GM12878 (cell line): Measurements from ENCODE around the gene COL4A3. TPM values are rescaled to one million over a fixed set of nuclear protein-coding genes. Genes with fewer than 3 reads are reported as not detected.

Experiments used
- ATAC-seq: fragments of 200-7000 bp; cut with Tn5 transposase; 3 replicates; pipeline ENCODE4 v1.9.1; 2020; ENCODE audit warnings: mild to moderate bottlenecking, moderate library complexity
- BruUV-seq: library from RNA; stranded (reverse); fragments of 400-500 nt; replicated peaks from 2 replicates; lab custom pipeline; 2021; lab: Mats Ljungman, UMichigan
- CTCF ChIA-PET: fragments of 300-600 bp; sonication (Branson Sonifier 250); formaldehyde crosslinking; extraction: SDS; loops from one replicate; lab custom pipeline; 2021; ENCODE audit warnings: inconsistent platforms; lab: Yijun Ruan, JAX
- POLR2A ChIA-PET: fragments of 350-600 bp; formaldehyde crosslinking; extraction: SDS; loops from one replicate; lab custom pipeline; 2021; ENCODE audit warnings: inconsistent platforms; lab: Charles Lee
- RAD21 ChIA-PET: fragments of 300-600 bp; sonication (Branson Sonifier 250); formaldehyde crosslinking; loops from one replicate; lab custom pipeline; 2023; ENCODE audit warnings: antibody characterized with exemption; ENCODE audit not compliant: unreplicated experiment; lab: Charles Lee
- SMC1A ChIA-PET: fragments of 300-600 bp; sonication (Branson Sonifier 250); formaldehyde crosslinking; loops from one replicate; lab custom pipeline; 2023; ENCODE audit not compliant: unreplicated experiment, uncharacterized antibody; lab: Charles Lee
- DNase-seq: peaks from one replicate; pipeline ENCODE4 v3.0.0-alpha.2; 2011; ENCODE audit warnings: low read depth, low spot score
- FAIRE-seq: peaks from 3 replicates; lab custom pipeline; 2011; peaks lifted over from hg19 to GRCh38; lab: Jason Lieb, UNC
- H2AFZ ChIP-seq: 2 replicates; pipeline ENCODE4 v1.6.0; 2011; ENCODE audit warnings: low read depth, low read length, control low read depth; ENCODE audit not compliant: control insufficient read depth
- H3K27ac ChIP-seq: 2 replicates; pipeline ENCODE4 v1.5.1; 2011; ENCODE audit warnings: control low read depth; ENCODE audit not compliant: control insufficient read depth, insufficient read depth
- H3K27me3 ChIP-seq, 2 experiments: replicated peaks in 1 of 2; 2 replicates each; pipeline versions ENCODE4 v1.6.0 to v1.6.1; 2011; ENCODE audit warnings: low read length in 1 of 2; ENCODE audit not compliant: control insufficient read depth in 2 of 2, insufficient read depth in 2 of 2
- H3K36me3 ChIP-seq, 2 experiments: 2 replicates each; pipeline ENCODE4 v1.5.1; 2011; ENCODE audit warnings: low read length in 1 of 2; ENCODE audit not compliant: control insufficient read depth in 2 of 2, insufficient read depth in 2 of 2
- H3K4me1 ChIP-seq: 2 replicates; pipeline ENCODE4 v1.6.1; 2011; ENCODE audit warnings: mild to moderate bottlenecking, low read length, moderate library complexity, mixed read lengths; ENCODE audit not compliant: control insufficient read depth, insufficient read depth
- H3K4me2 ChIP-seq: 2 replicates; pipeline ENCODE4 v1.6.0; 2011; ENCODE audit warnings: control low read depth; ENCODE audit not compliant: control insufficient read depth, insufficient read depth
- H3K4me3 ChIP-seq: fragments of 200-600 bp; sonication (generic); 2 replicates; pipeline ENCODE4 v1.5.1; 2016
- H3K79me2 ChIP-seq: 2 replicates; pipeline ENCODE4 v1.6.0; 2011; ENCODE audit warnings: low read length; ENCODE audit not compliant: control insufficient read depth, insufficient read depth
- H3K9ac ChIP-seq: 2 replicates; pipeline ENCODE4 v1.8.0; 2011; ENCODE audit warnings: low read length, control low read depth, mixed read lengths; ENCODE audit not compliant: control insufficient read depth, insufficient read depth
- H3K9me3 ChIP-seq: replicated peaks from 3 replicates; pipeline ENCODE4 v1.5.1; 2011; ENCODE audit warnings: mild to moderate bottlenecking, low read length; ENCODE audit not compliant: control insufficient read depth, insufficient read depth
- H4K20me1 ChIP-seq: 2 replicates; pipeline ENCODE4 v1.6.0; 2011; ENCODE audit not compliant: control insufficient read depth, insufficient read depth
- FOXM1 ChIP-seq: IDR thresholded peaks from 2 replicates; pipeline ENCODE4 v1.6.1; 2012; ENCODE audit warnings: low read depth, mild to moderate bottlenecking, inconsistent platforms, low read length, moderate library complexity
- GATAD2B ChIP-seq: fragments of 450-650 bp; conservative IDR thresholded peaks from 2 replicates; pipeline ENCODE4 v1.6.1; 2017; ENCODE audit warnings: low read depth, mild to moderate bottlenecking, moderate library complexity
- NR2F1 ChIP-seq: fragments of 450-650 bp; conservative IDR thresholded peaks from 2 replicates; pipeline ENCODE4 v1.6.1; 2017; ENCODE audit warnings: mild to moderate bottlenecking
- PAX8 ChIP-seq: fragments of 450-650 bp; IDR thresholded peaks from 2 replicates; pipeline ENCODE4 v1.6.1; 2017; ENCODE audit warnings: mild to moderate bottlenecking, moderate library complexity
- PBX3 ChIP-seq: IDR thresholded peaks from 2 replicates; pipeline ENCODE4 v1.6.1; 2011; ENCODE audit warnings: mild to moderate bottlenecking, low read depth, low read length, moderate library complexity; ENCODE audit not compliant: insufficient replicate concordance
- PRDM15 ChIP-seq: fragments of 450-650 bp; formaldehyde crosslinking; IDR thresholded peaks from 2 replicates; pipeline ENCODE4 v1.4.0; 2020; ENCODE audit warnings: mild to moderate bottlenecking, moderate library complexity
- SREBF2 ChIP-seq: IDR thresholded peaks from 2 replicates; pipeline ENCODE4 v1.6.1; 2012; ENCODE audit warnings: mild to moderate bottlenecking, low read length
- ZBTB4 ChIP-seq: fragments of 450-650 bp; formaldehyde crosslinking; IDR thresholded peaks from 2 replicates; pipeline ENCODE4 v1.4.0; 2022; ENCODE audit warnings: mild to moderate bottlenecking, moderate library complexity
- WGBS: methylation state at CpG from one replicate; pipeline ENCODE4 v1.1.6; 2016; ENCODE audit warnings: low lambda C conversion rate; ENCODE audit not compliant: insufficient replicate concordance, insufficient coverage; ENCODE audit errors: missing lambda C conversion rate; 5-methylcytosine and 5-hydroxymethylcytosine counted together
- in situ Hi-C: fragments of 300-500 bp; cut with MboI; formaldehyde crosslinking; loops from 9 replicates; pipeline ENCODE4 v1.14.3; 2018; ENCODE audit warnings: mixed read lengths
- intact Hi-C: fragments of 100-400 bp; cut with micrococcal nuclease; formaldehyde crosslinking; loops from one replicate; pipeline ENCODE4 v1.14.2; 2022; ENCODE audit not compliant: unreplicated experiment
- polyA plus RNA-seq, 11 experiments: library from polyadenylated mRNA; depleted of rRNA in 4 of 11; unstranded in 6 of 11; stranded (reverse) in 5 of 11; fragments of >200 nt; fragmentation: Nextera tagmentation in 4 of 11; fragmentation: Illumina TruSeq in 1 of 11; extraction: Ambion mirVana in 4 of 11; extraction: Trizol in 1 of 11; gene quantifications; 1 replicate in 1 of 11; 2 replicates in 10 of 11; pipeline versions ENCODE4 v1.2.1 to v1.2.3, GENCODE V29; 2011 to 2016; ENCODE audit warnings: inconsistent platforms in 2 of 11, missing spikeins in 2 of 11, low read depth in 1 of 11
- total RNA-seq, 4 experiments: library from RNA; depleted of rRNA in 3 of 4; stranded (reverse); fragments of >200 nt in 3 of 4; fragmentation: Illumina TruSeq in 1 of 4; extraction: Trizol in 1 of 4; gene quantifications; 2 replicates each; pipeline versions ENCODE4 v1.2.1 to v1.2.3, GENCODE V29; 2013 to 2021

COL4A3 gene
- total and polyA plus RNA-seq, 10 of the 15 experiments (the other 5 are each of a cell fraction or from before 2014, with no cell fraction given): 0.34 to 10.5 (median 3.8) TPM

- TF ChIP-seq ZBTB4 (CRISPR knock-in tag): no peak
Measured at GRCh38 chr2:227248876-227249275, 84.5 kb downstream of the COL4A3 start (continued).

- in situ Hi-C loops: no loop called here
- H3K4me3 ChIP-seq: no peak overlapping the region
- no peak overlapping the region for H2AFZ ChIP-seq
- no TSS peak for BruUV-seq
- POLR2A ChIA-PET: no interaction called here
- ATAC-seq: no peak
- RAD21 ChIA-PET: no interaction called here
- H4K20me1 ChIP-seq: no peaks in the 10 kb centered on the region
- SMC1A ChIA-PET: no interaction called here
- H3K36me3 ChIP-seq: no peaks in the 10 kb centered on the region
- H3K79me2 ChIP-seq: no peaks in the 10 kb centered on the region
- intact Hi-C loops: no loop called here
- no peak for DNase-seq
- no peak overlapping the region for H3K27ac ChIP-seq
- WGBS: 48% methylated on average over 2 of the region's 2 CpGs
- no peak for FAIRE-seq
- CTCF ChIA-PET: interaction anchor here (0.8 to 3.9 kb wide), 3 partner anchors 13 to 19 kb away, joined by 3 to 20 read pairs (median 5); no protein-coding TSS in a partner anchor
- H3K27me3 ChIP-seq: no peaks in the 10 kb centered on the region
- no peak overlapping the region for H3K9ac ChIP-seq
- H3K9me3 ChIP-seq: no peaks in the 10 kb centered on the region
- H3K4me1 ChIP-seq: no peaks in the 10 kb centered on the region
- TF ChIP-seq PBX3: no peak
- no peak for TF ChIP-seq FOXM1
- no peak for TF ChIP-seq PRDM15
- TF ChIP-seq NR2F1: no peak
- no peak for TF ChIP-seq PAX8
- no peak for TF ChIP-seq SREBF2
- TF ChIP-seq GATAD2B: no peak
- no peak overlapping the region for H3K4me2 ChIP-seq
Measured at GRCh38 chr2:227252831-227253230, 88.4 kb downstream of the COL4A3 start.
